ENCODE data around the gene KCND3. TPM values are rescaled to one million over a fixed set of nuclear protein-coding genes. Genes with fewer than 3 reads are reported as not detected.

The KCND3 gene
- total RNA-seq, 1 experiment from 2014 or later, result 0.15 TPM

DNA sequence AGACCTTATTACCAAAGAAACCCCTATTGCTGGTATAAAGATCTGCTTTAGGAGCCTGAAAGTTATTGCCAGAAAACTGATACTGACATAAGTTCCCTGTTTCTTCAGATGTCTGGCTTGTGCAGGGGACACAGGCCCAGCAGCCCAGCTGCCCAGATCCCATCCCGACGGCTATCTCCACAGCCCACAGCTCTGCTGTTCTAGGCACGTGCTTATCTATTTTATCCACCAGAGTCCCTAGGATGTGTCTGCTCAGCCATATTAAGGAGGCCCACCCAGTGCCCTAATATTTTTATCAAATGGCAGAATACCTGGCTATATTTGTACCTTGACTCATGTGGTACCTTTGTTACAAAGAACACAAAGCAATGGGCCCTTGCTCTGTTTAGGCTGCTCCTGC is 174.8 kb downstream of the KCND3 start:
- Mint-ChIP-seq H3K27ac (no peak overlapping the region), H3K4me1 (peaks cover 0 to 3% of the 10 kb centered on the region in 2 experiments; a peak in 2 of 4 replicates), H3K36me3 (ENCODE audit: insufficient read depth in 1 of 3, low read depth in 3 of 3) (no peaks in the 10 kb centered on the region), H3K27me3 (ENCODE audit: low read depth) (no peaks in the 10 kb centered on the region), H3K9me3 (no peaks in the 10 kb centered on the region; a peak in 1 of 5 replicates), H3K4me3 (no peak overlapping the region)
- no peak overlapping the region for H3K56ac ChIP-seq (ENCODE audit: insufficient read length, low read depth, low read length)
- no peak overlapping the region for H3K23ac ChIP-seq (ENCODE audit: insufficient read length, low read depth, low read length)
- no peak for DNase-seq
- no peak overlapping the region for H2BK12ac ChIP-seq (ENCODE audit: insufficient read length, low read depth, low read length)
- H3T11ph ChIP-seq (ENCODE audit: low read length), result no peak overlapping the region
- no peak overlapping the region for H3K18ac ChIP-seq (ENCODE audit: insufficient read length, low read depth, low read length)
- H3K9ac ChIP-seq (ENCODE audit: extremely low read depth, insufficient read length, low read length), result no peak overlapping the region
- H3K79me2 ChIP-seq (ENCODE audit: insufficient read depth, low read length), result no peaks in the 10 kb centered on the region
- no peak overlapping the region for H3K27ac ChIP-seq (ENCODE audit: insufficient read length, low read depth, low read length)
- H3K4ac ChIP-seq (ENCODE audit: low read depth, low read length), result no peak overlapping the region
- H3K4me1 ChIP-seq (ENCODE audit: insufficient read depth, low read length), result no peaks in the 10 kb centered on the region
- H3K9me3 ChIP-seq (ENCODE audit: control insufficient read depth, low read depth, low read length), result no peaks in the 10 kb centered on the region
- TF ChIP-seq CTCF (conservative IDR thresholded peaks at IDR 0.05), result no peak
- no peak overlapping the region for H4K91ac ChIP-seq (ENCODE audit: insufficient read length, low read depth, low read length)
- no peaks in the 10 kb centered on the region for H4K20me1 ChIP-seq (ENCODE audit: control insufficient read depth, insufficient read depth, insufficient read length)
- H2BK20ac ChIP-seq (ENCODE audit: low read depth, low read length, poor library complexity, severe bottlenecking), result no peak overlapping the region
- no peak overlapping the region for H4K8ac ChIP-seq (replicated peaks; ENCODE audit: insufficient read length, low read depth, low read length)
- H3K23me2 ChIP-seq (ENCODE audit: insufficient read length, low read depth, low read length, poor library complexity, severe bottlenecking), result no peaks in the 10 kb centered on the region
- H3K14ac ChIP-seq (ENCODE audit: insufficient read depth, low read length), result no peak overlapping the region
- no peak overlapping the region for H2BK5ac ChIP-seq (ENCODE audit: insufficient read length, low read length)
- no peak overlapping the region for H2BK120ac ChIP-seq (ENCODE audit: low read depth, low read length, poor library complexity, severe bottlenecking)
- H2AFZ ChIP-seq (ENCODE audit: low read length), result no peak overlapping the region
- H3K27me3 ChIP-seq (ENCODE audit: insufficient read depth, low read length), result no peaks in the 10 kb centered on the region
- H2AK5ac ChIP-seq (ENCODE audit: insufficient read length, low read length), result no peak overlapping the region
- H4K5ac ChIP-seq (ENCODE audit: insufficient read length, low read depth, low read length), result no peak overlapping the region
- no peaks in the 10 kb centered on the region for H3K79me1 ChIP-seq (ENCODE audit: insufficient read depth, low read depth, low read length, poor library complexity, severe bottlenecking)
- no peak overlapping the region for H2BK15ac ChIP-seq (ENCODE audit: low read depth, low read length)
- no CpG with 5 or more reads among the region's 3 CpGs for WGBS (ENCODE audit: extremely low coverage, insufficient read length, low lambda C conversion rate)
- H3K4me2 ChIP-seq (ENCODE audit: insufficient read depth, insufficient read length, low read length), result no peak overlapping the region

All from H9 (cell line).